Activated B cell treated with CpG ODN at 0.5 μM for 24 hours (primary cell): ENCODE data around the gene KCNQ1. TPM values are rescaled to one million over a fixed set of nuclear protein-coding genes. Genes with fewer than 3 reads are reported as not detected.

Source experiments
- ATAC-seq: fragments of 200-7000 bp; cut with Tn5 transposase; one replicate; pipeline ENCODE4 v1.10.0; 2021; ENCODE audit warnings: low read depth, mild to moderate bottlenecking, moderate library complexity
- CTCF ChIA-PET: fragments of 350-600 bp; sonication (Branson Sonifier 250); formaldehyde crosslinking; loops from one replicate; lab custom pipeline; 2021; ENCODE audit warnings: antibody characterized with exemption; lab: Charles Lee
- POLR2A ChIA-PET: fragments of 350-600 bp; sonication (Branson Sonifier 250); formaldehyde crosslinking; loops from one replicate; lab custom pipeline; 2021; ENCODE audit warnings: antibody characterized with exemption; lab: Charles Lee
- DNase-seq: peaks from one replicate; pipeline ENCODE4 v3.0.0; 2022
- H3K27ac Mint-ChIP-seq: one replicate; pipeline ENCODE4 v1.8.0; 2020; ENCODE audit warnings: mixed read lengths
- H3K27me3 Mint-ChIP-seq: one replicate; pipeline ENCODE4 v1.8.0; 2021; ENCODE audit warnings: mixed read lengths
- H3K36me3 Mint-ChIP-seq: one replicate; pipeline ENCODE4 v1.8.0; 2021; ENCODE audit warnings: low read depth, mixed read lengths
- H3K4me1 Mint-ChIP-seq: one replicate; pipeline ENCODE4 v1.8.0; 2021; ENCODE audit warnings: mixed read lengths
- H3K4me3 Mint-ChIP-seq: one replicate; pipeline ENCODE4 v1.8.0; 2020; ENCODE audit warnings: mild to moderate bottlenecking, mixed read lengths
- H3K9me3 Mint-ChIP-seq: one replicate; pipeline ENCODE4 v1.8.0; 2020; ENCODE audit warnings: mixed read lengths
- CTCF ChIP-seq: fragments of 200-600 bp; IDR thresholded peaks from one replicate; pipeline ENCODE4 v1.8.0; 2022; ENCODE audit warnings: antibody characterized with exemption, mild to moderate bottlenecking
- intact Hi-C: fragments of 100-400 bp; cut with micrococcal nuclease; formaldehyde crosslinking; loops from one replicate; pipeline ENCODE4 v1.15.1; 2024
- total RNA-seq: library from RNA; stranded (reverse); gene quantifications from 2 replicates; pipeline ENCODE4 v1.2.3, GENCODE V29; 2022

Gene KCNQ1
- total RNA-seq, 1 donor from 2014 or later, result 6.5 TPM

GRCh38 chr11:2507212-2507901 lies 62.5 kb downstream of the KCNQ1 start:
- DNase-seq, result peak; percentile 6
- CTCF ChIA-PET, result no interaction called here
- intact Hi-C loops, result no loop called here

GRCh38 chr11:2507945-2508749 lies 63.3 kb downstream of the KCNQ1 start:
- H3K4me3 Mint-ChIP-seq, result no peak overlapping the region
- POLR2A ChIA-PET, result no interaction called here
- intact Hi-C loops, result no loop called here
- peak; percentile 8 for DNase-seq
- H3K4me1 Mint-ChIP-seq, result peaks cover 25% of the 10 kb centered on the region
- TF ChIP-seq CTCF, result no peak
- CTCF ChIA-PET, result no interaction called here
- H3K9me3 Mint-ChIP-seq, result no peaks in the 10 kb centered on the region
- ATAC-seq, result no peak
- H3K27ac Mint-ChIP-seq, result no peak overlapping the region
- H3K36me3 Mint-ChIP-seq, result no peaks in the 10 kb centered on the region
- no peaks in the 10 kb centered on the region for H3K27me3 Mint-ChIP-seq

More at GRCh38 chr11:2507212-2507901, 62.5 kb downstream of the KCNQ1 start:
- H3K27ac Mint-ChIP-seq, result no peak overlapping the region
- no peaks in the 10 kb centered on the region for H3K36me3 Mint-ChIP-seq
- H3K4me3 Mint-ChIP-seq, result no peak overlapping the region
- H3K27me3 Mint-ChIP-seq, result no peaks in the 10 kb centered on the region
- no peak for TF ChIP-seq CTCF
- peaks cover 25% of the 10 kb centered on the region for H3K4me1 Mint-ChIP-seq
- no peak for ATAC-seq
- POLR2A ChIA-PET, result no interaction called here
- H3K9me3 Mint-ChIP-seq, result no peaks in the 10 kb centered on the region

- no peaks in the 10 kb centered on the region for H3K27me3 Mint-ChIP-seq
- no peak for ATAC-seq
- no peak overlapping the region for H3K4me3 Mint-ChIP-seq
These were observed 64.0 kb downstream of the KCNQ1 start for GRCh38 chr11:2508793-2509192.

GRCh38 chr11:2509481-2510001 lies 64.7 kb downstream of the KCNQ1 start:
- ATAC-seq (no peak), DNase-seq (peak; percentile 10)
- ChIA-PET POLR2A (no interaction called here), CTCF (interaction anchor here (1.6 kb wide), 1 partner anchor 22 kb away, joined by 3 read pairs; no protein-coding TSS in a partner anchor)
- no peaks in the 10 kb centered on the region for H3K36me3 Mint-ChIP-seq
- intact Hi-C loops, result no loop called here
- no peaks in the 10 kb centered on the region for H3K27me3 Mint-ChIP-seq
- H3K4me1 Mint-ChIP-seq, result peaks cover 25% of the 10 kb centered on the region
- no peaks in the 10 kb centered on the region for H3K9me3 Mint-ChIP-seq
- no peak overlapping the region for H3K4me3 Mint-ChIP-seq
- H3K27ac Mint-ChIP-seq, result no peak overlapping the region
- no peak for TF ChIP-seq CTCF

More at GRCh38 chr11:2508793-2509192, 64.0 kb downstream of the KCNQ1 start:
- DNase-seq, result no peak
- no peak for TF ChIP-seq CTCF
- CTCF ChIA-PET, result no interaction called here
- POLR2A ChIA-PET, result no interaction called here
- Mint-ChIP-seq H3K9me3 (no peaks in the 10 kb centered on the region), H3K36me3 (no peaks in the 10 kb centered on the region), H3K4me1 (peaks cover 25% of the 10 kb centered on the region), H3K27ac (no peak overlapping the region)
- intact Hi-C loops, result no loop called here
